ENCODE results near the gene TSHZ3. TPM values are rescaled to one million over a fixed set of nuclear protein-coding genes. Genes with fewer than 3 reads are reported as not detected.
A peak's percentile ranks its signal among the peaks of the same experiment; 100 is the strongest.

Gene TSHZ3
- total RNA-seq, 1 donor from 2014 or later, result 6.1 TPM

DNA sequence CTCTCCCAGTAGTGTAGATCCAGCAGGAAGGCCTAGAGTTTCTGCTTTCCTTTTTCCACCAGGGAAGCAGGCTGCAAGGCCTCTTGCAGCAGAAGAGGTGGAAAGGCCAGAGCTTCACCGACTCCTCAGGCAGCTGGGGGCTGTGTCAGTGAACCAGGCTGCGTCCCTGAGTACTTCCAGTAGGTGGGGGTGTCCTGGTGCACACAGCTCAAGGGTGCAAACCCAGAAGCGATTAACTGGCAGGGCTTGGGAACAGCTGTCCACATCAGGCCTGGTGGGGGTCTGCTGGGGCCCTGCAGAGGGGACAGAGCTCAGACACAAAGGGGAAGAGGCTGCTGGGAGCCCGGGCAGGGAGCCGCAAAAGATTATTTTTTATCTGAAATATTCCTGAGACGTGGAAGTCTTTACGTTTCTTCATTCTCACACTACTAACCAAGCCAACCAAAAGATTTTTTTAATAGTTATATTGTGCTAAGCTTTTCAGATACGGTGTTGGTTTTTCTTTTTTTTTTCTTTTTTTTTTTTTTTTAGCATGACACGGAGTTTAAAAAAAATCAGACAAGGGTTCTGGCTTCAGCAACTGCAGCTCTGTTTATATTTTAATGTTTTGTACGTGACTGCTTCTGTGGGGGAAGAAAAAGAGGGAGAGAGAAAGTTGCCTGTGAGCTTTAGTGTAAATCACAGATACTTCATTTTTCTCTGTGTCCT, 11.0 kb downstream of the TSHZ3 start:
- Histone ChIP-seq H3K79me2 (ENCODE audit: insufficient read depth, low read length) (peaks cover 83% of the 10 kb centered on the region), H3K36me3 (ENCODE audit: insufficient read depth, low read length) (peaks cover 8% of the 10 kb centered on the region), H3K4me2 (ENCODE audit: low read length) (no peak overlapping the region), H3K4me3 (ENCODE audit: insufficient read depth, low read depth, low read length) (no peak overlapping the region), H3K9me3 (ENCODE audit: insufficient read depth, low read depth, low read length) (no peaks in the 10 kb centered on the region), H3K9ac (ENCODE audit: low read length) (no peak overlapping the region), H3K4me1 (ENCODE audit: insufficient read depth, low read length) (peaks cover 30% of the 10 kb centered on the region), H2AFZ (ENCODE audit: low read depth, low read length) (no peak overlapping the region), H3K27me3 (ENCODE audit: insufficient read depth, low read length) (no peaks in the 10 kb centered on the region), H3K27ac (ENCODE audit: low read depth, low read length) (no peak overlapping the region), H4K20me1 (ENCODE audit: insufficient read depth, low read length) (peaks cover 79% of the 10 kb centered on the region)
- peaks cover 33% of the 10 kb centered on the region for H3K4me1 Mint-ChIP-seq (ENCODE audit: low read depth, unreplicated experiment)
- H3K27me3 Mint-ChIP-seq (ENCODE audit: low read depth, unreplicated experiment), result no peaks in the 10 kb centered on the region
- DNase-seq (ENCODE audit: low read depth) (peak; percentile 42), FAIRE-seq (no peak)
- peak overlapping the region; percentile 78 for H3K27ac Mint-ChIP-seq (ENCODE audit: unreplicated experiment)
- no peak overlapping the region for H3K4me3 Mint-ChIP-seq (ENCODE audit: unreplicated experiment)
- TF ChIP-seq, protein P1, sequence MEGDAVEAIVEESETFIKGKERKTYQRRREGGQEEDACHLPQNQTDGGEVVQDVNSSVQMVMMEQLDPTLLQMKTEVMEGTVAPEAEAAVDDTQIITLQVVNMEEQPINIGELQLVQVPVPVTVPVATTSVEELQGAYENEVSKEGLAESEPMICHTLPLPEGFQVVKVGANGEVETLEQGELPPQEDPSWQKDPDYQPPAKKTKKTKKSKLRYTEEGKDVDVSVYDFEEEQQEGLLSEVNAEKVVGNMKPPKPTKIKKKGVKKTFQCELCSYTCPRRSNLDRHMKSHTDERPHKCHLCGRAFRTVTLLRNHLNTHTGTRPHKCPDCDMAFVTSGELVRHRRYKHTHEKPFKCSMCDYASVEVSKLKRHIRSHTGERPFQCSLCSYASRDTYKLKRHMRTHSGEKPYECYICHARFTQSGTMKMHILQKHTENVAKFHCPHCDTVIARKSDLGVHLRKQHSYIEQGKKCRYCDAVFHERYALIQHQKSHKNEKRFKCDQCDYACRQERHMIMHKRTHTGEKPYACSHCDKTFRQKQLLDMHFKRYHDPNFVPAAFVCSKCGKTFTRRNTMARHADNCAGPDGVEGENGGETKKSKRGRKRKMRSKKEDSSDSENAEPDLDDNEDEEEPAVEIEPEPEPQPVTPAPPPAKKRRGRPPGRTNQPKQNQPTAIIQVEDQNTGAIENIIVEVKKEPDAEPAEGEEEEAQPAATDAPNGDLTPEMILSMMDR (IDR thresholded peaks at IDR 0.05; ENCODE audit: insufficient read depth, low read depth, low read length), result peak; percentile 48
- no peak for TF ChIP-seq EZH2 (IDR thresholded peaks at IDR 0.05; ENCODE audit: insufficient read depth, low read length)
- no peaks in the 10 kb centered on the region for H3K9me3 Mint-ChIP-seq (ENCODE audit: unreplicated experiment)
- peaks cover 6% of the 10 kb centered on the region for H3K36me3 Mint-ChIP-seq (ENCODE audit: low read depth, unreplicated experiment)

DNA sequence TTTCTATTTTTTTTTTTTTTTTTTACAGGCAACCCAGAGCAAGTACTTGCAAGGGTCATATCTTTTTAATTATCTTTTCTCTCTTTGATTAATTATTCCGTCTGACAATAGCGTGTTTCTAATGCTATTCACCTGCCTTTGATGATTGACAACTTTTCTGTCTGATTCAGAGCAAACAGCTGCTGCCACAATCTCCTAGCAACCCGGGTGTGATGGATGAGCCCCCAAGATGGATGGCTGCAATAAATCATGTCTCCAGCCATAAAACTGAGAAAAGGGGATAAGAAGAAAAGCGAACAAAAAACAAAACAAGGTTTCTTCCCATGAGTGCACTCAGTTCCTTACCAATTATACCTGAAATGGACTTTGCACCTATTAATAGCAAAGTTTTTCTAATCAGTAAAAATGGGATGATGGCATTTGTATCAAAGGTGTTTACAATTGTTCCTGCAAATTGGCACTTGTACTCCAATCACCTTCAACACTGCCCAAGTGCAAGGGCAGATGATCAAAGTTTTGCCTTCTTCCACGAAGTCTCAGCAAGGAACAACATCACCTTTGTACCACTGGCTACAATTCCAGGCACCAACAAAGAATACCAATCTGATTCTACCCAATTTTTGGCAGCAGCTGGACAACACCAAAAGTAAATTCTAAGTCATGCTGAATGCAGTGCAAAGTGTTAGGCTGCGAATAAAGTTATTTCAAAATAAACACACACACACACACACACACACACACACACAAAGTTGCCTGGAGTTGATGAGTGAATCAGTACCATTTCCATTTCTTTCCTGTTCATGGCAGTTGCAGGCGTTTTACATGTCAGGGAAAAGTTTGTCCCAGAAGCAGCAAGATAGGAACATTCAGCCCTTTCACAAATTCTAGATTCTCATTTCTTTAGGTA, 12.0 kb downstream of the TSHZ3 start:
- Histone ChIP-seq H3K4me3 (ENCODE audit: insufficient read depth, low read depth, low read length) (no peak overlapping the region), H3K36me3 (ENCODE audit: insufficient read depth, low read length) (peaks cover 4% of the 10 kb centered on the region), H3K4me1 (ENCODE audit: insufficient read depth, low read length) (peaks cover 33% of the 10 kb centered on the region), H2AFZ (ENCODE audit: low read depth, low read length) (no peak overlapping the region), H3K9ac (ENCODE audit: low read length) (no peak overlapping the region), H3K4me2 (ENCODE audit: low read length) (no peak overlapping the region), H3K9me3 (ENCODE audit: insufficient read depth, low read depth, low read length) (no peaks in the 10 kb centered on the region), H4K20me1 (ENCODE audit: insufficient read depth, low read length) (peaks cover 78% of the 10 kb centered on the region), H3K79me2 (ENCODE audit: insufficient read depth, low read length) (peaks cover 83% of the 10 kb centered on the region), H3K27me3 (ENCODE audit: insufficient read depth, low read length) (no peaks in the 10 kb centered on the region), H3K27ac (ENCODE audit: low read depth, low read length) (no peak overlapping the region)
- H3K4me3 Mint-ChIP-seq (ENCODE audit: unreplicated experiment), result no peak overlapping the region
- peaks cover 37% of the 10 kb centered on the region for H3K4me1 Mint-ChIP-seq (ENCODE audit: low read depth, unreplicated experiment)
- peaks cover 6% of the 10 kb centered on the region for H3K36me3 Mint-ChIP-seq (ENCODE audit: low read depth, unreplicated experiment)
- no peaks in the 10 kb centered on the region for H3K27me3 Mint-ChIP-seq (ENCODE audit: low read depth, unreplicated experiment)
- TF ChIP-seq, protein P1 (IDR thresholded peaks at IDR 0.05; ENCODE audit: insufficient read depth, low read depth, low read length), result no peak
- no peak for TF ChIP-seq EZH2 (IDR thresholded peaks at IDR 0.05; ENCODE audit: insufficient read depth, low read length)
- H3K27ac Mint-ChIP-seq (ENCODE audit: unreplicated experiment), result no peak overlapping the region
- no peaks in the 10 kb centered on the region for H3K9me3 Mint-ChIP-seq (ENCODE audit: unreplicated experiment)
- FAIRE-seq (no peak), DNase-seq (ENCODE audit: low read depth) (no peak)

Measured in astrocyte (in vitro differentiated cells and primary cell).